ENCODE measurements around the gene MXI1.
"Not testable (repeated sequence)": the region's sequence is repeated elsewhere in the genome, so short reads cannot be mapped to it uniquely, and the experiment has no call there.

The MXI1 gene

DNA sequence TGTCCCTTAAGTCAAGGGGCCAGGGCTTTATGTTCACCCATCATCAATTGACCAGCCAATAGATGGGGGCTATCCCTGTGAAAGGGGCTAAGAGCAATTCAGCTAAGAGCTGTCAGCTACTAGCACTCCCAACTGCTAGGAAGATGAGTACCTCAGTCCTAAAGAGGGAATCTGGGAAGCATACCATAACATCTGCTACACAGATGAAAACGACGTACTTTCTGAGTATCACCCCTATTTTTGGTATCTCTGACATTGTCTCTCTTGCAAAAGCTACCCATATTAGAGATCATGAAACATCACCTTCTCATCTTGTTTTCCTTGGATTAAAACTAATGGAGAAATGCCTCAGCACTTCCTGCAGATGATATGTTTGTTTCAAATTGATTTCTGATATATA is 104.8 kb downstream of the MXI1 start:
- DNase-seq (ENCODE audit: low read depth in 1 of 2, low spot score in 1 of 2): no peak

GRCh38 chr10:110313674-110314073 is 106.3 kb downstream of the MXI1 start:
- DNase-seq (ENCODE audit: low read depth in 1 of 2, low spot score in 1 of 2): no peak

- DNase-seq (ENCODE audit: low read depth in 1 of 2, low spot score in 1 of 2): no peak
Observed at GRCh38 chr10:110317866-110318850, 110.8 kb downstream of the MXI1 start.

DNA sequence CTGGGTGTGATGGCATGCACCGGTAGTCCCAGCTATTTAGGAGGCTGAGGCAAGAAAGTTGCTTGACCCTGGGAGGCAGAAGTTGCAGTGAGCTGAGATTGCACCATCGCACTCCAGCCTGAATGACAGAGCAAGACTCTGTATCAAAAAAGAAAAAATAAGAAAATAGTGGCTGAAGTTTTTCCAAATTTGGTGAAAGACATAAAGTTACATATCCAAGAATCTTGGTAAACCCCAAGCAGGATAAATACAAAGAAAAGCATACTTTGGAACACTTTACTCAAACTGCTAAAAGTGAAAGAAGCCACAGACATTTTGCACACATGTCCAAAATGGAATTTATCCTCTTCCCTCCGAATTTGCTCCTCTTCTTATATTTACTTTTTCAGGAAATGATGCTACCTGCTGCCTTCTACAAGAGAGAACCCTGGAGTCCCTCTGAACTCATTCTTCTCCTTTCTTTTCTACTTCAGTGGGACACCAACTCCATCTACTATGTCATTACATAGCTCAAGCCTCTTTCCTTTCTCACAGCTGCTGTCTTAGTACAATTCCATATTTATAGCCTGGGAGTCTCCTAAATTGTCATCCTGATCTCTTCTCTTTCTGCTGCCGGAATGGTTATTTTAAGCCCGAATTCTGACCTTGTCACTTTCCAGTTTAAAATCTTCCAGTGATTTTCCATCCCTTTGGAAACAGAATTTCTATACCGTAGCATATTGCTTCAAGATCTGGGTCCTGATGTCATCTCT is 114.6 kb downstream of the MXI1 start:
- no peak for DNase-seq (ENCODE audit: low read depth in 1 of 2, low spot score in 1 of 2)

DNA sequence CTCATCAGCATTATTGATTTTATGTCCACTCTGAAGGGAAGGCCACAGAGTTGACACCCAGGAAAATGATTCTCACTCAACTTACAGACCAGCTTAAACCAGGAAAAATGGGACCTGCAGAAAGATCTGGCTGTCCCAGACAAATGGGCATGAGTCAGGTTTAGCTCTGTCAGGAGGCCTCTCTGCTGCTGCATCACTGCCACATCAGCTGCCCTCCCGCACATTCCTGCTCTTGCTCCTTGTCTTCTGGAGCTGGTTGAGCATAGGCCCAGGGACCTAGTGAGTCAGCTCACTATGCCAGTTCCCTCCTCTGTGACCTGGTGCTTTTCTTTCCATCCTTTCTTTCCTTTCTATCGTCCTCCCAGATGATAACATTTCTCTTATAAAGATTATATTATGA is 116.1 kb downstream of the MXI1 start:
- DNase-seq (ENCODE audit: low read depth in 1 of 2, low spot score in 1 of 2): no peak

DNA sequence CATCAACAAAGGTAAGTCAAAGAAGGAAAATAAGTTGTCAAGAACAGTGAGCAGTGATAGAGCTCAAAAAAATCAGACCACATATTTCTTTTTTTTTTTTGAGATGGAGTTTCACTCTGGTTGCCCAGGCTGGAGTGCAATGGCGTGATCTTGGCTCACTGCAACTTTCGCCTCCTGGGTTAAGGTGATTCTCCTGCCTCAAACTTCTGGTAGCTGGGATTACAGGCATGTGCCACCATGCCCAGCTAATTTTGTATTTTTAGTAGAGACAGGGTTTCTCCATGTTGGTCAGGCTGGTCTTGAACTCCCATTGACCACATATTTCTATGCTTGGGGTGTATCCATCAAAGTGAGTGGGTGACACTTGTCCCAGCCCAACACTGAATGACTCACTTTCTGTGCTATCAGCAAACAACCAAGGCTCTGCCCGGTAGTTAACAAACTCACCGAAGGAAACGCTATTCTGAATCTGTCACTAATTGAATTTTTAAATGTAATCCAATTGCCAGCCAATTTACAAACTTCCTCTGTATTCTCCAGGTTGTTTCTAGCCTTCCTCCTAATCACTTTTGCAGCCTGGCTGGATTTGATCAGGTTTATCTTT is 116.9 kb downstream of the MXI1 start:
- no peak for DNase-seq (ENCODE audit: low read depth in 1 of 2, low spot score in 1 of 2)

DNA sequence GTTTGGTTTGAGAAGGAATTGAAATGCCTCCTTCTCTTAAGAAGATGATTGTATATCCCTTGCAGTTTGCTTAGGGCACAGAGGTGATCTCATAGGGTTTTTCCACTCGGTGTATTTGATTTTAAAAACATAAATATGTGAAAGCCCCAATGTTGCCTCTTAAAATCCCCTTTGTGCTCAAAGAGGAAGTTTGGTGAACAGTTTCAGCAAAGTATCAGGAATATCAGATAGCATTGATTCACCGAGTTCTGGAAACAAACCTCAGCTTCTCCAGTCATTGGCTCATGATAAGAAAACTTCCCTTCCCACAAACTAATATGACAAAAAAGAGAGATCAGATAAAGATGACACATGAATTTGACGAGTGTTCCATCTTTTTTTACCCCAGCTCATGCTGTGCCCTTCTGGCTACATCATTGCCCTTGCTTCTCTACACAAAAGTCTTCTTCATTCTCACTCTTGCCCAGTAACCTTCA is 117.4 kb downstream of the MXI1 start:
- no peak for DNase-seq (ENCODE audit: low read depth in 1 of 2, low spot score in 1 of 2)

GRCh38 chr10:110326351-110327032 is 119.1 kb downstream of the MXI1 start:
- DNase-seq (ENCODE audit: low read depth in 1 of 2, low spot score in 1 of 2): no peak

DNA sequence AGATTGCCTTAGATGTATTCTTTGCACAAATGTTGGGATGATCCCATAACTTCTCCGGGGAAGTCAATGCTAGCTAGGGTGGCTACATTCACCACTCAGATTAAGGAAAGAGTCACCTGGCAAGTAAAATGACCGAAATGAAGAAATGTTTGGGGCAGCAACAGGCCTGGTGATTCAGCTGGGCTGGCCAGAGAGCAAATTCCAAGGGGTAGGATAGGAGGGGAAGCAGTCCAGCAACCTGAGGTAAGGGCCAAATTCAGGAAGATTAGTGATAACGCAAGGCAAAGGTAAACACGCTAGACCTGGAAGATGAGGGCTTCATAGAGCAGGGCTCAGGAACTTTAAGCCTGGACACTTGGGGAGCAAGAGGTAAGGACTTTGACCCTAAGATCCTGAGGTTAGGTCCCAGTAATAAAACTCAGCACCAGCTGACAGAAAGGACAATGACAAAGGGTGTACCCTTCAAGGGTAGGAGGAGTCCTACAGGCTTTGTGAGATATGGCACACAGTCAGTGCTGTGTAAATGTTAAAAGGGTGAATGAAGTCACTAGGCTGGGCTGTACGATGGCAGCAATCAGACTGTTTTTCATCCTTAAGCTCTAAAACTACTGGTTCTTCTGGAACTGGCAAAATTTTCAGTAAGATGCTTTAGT is 120.0 kb downstream of the MXI1 start:
- no peak for DNase-seq (ENCODE audit: low read depth in 1 of 2, low spot score in 1 of 2)

GRCh38 chr10:110330675-110331074 is 123.3 kb downstream of the MXI1 start:
- no peak for DNase-seq (ENCODE audit: low read depth in 1 of 2, low spot score in 1 of 2)

- DNase-seq (ENCODE audit: low read depth in 1 of 2, low spot score in 1 of 2): not testable (repeated sequence)
Observed at GRCh38 chr10:110331226-110331795, 123.9 kb downstream of the MXI1 start.

DNA sequence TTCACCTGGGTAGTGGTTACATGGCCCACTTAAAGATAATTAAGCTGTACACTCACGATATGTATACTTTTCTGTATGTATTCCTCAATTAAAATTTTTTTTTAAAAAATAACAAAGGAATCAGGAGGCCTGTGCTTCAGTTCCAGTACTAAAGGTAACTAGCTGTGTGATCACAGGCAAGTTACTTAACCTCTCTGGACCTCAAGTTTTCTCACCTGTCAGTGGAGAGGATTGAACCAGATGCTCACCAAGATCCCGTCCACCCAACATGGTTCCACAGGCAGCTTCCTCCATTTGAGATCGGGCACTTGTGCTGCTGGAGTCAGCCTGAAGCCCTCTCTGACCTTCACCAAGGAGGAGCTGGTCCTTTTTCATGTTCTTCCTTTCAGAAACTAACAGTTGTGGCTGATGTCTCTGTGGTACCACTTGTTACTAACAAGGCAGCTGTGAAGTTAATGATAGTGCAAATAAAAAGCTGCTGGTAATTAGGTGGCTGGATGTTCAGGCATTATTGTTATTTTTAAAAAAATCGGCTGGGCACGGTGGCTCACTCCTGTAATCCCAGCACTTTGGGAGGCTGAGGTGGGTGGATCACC is 126.8 kb downstream of the MXI1 start:
- no peak for DNase-seq (ENCODE audit: low read depth in 1 of 2, low spot score in 1 of 2)

DNA sequence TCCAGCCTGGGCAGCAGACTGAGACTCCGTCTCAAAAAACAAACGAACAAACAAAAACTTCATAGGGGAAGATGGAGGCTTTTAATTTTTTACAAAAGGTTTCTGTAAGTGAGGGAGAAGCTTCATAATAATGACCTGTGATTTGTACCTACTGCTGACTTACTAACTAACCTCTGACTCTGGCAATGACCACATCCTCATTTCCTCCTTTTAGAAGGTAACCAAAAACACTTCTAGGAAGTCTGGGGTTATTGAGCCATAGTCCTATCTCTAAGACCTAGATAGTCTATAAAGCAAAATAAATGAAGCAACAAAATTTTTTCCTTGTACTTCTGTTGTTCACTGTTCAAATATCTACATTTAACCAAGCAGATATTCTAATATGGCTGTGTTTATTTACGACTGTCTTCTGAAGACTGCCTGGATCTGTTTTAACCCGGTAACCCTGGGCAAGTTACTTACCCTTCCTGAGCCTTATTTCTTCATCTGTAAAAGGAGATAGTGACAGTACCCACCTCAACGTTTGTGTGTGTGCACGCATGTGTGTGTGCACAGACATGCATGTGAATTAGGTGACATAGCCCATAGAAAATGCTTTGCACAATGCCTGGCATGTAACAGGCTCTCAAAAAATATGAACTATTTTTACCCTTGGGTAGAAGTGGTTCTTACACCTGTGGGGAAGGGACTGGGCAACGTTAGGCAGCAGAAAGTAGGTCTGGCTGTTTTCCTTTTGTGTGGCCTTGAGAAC is 128.1 kb downstream of the MXI1 start:
- DNase-seq (ENCODE audit: low read depth in 1 of 2, low spot score in 1 of 2): no peak

DNA sequence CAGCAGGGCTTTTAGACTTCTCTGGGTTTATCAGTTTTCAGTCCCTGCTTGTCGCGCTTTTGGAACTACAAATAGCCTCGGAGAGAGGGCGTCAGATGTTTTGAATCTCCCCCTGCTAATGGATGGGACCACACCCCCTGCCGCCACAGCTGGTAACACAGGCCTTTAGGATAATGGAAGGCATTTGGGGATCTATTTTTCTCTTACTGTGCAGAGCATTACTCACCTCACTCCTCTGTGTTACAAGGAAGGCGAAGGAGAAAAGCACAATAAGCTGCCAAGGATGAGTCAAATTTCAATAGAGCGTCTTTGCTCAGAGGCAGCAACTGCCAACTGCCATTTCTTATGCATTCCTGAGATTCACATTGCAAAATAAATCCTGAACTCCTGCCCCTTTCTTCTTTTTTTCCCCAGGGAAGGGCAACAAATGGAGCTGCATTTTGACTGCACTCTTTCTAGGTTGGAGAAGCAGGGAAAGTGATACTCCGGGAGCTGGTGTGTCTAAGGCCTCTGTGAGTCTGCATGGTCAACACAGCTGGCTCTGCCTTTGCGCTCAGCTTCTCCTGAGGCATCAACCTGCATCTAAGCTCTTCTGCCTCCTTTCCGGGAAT is 128.8 kb downstream of the MXI1 start:
- DNase-seq (ENCODE audit: low read depth in 1 of 2, low spot score in 1 of 2): no peak
